ENCODE results near the gene ATOSA.

The ATOSA gene

DNA sequence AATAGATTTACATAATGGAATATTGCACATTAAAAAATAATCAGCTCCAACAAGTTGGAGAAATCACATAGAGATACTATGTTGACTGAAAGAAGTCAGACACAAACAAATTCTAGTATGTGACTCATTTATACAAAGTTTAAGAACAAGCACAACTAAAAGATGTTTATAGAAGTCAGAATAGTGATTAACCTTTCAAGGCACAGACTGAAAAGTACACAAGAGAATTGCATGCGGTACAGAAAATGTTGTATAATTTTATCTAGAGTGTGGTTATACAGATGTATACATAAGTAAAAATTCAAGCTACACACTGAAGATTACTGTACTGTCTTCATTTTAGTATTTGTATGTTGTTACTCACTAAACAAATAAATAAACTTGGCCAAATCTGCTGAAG lies 19.3 kb upstream of the ATOSA start:
- Histone ChIP-seq H3K27ac (no peak overlapping the region), H3K4me1 (no peaks in the 10 kb centered on the region), H3K27me3 (peaks cover 0 to 3% of the 10 kb centered on the region in 2 donors), H3K36me3 (no peaks in the 10 kb centered on the region), H3K9me3 (no peaks in the 10 kb centered on the region), H3K4me3 (no peak overlapping the region)
- intact Hi-C loops (cut with DNase I; ENCODE audit: low total_unique reads), result no loop called here
- TF ChIP-seq, protein P1, sequence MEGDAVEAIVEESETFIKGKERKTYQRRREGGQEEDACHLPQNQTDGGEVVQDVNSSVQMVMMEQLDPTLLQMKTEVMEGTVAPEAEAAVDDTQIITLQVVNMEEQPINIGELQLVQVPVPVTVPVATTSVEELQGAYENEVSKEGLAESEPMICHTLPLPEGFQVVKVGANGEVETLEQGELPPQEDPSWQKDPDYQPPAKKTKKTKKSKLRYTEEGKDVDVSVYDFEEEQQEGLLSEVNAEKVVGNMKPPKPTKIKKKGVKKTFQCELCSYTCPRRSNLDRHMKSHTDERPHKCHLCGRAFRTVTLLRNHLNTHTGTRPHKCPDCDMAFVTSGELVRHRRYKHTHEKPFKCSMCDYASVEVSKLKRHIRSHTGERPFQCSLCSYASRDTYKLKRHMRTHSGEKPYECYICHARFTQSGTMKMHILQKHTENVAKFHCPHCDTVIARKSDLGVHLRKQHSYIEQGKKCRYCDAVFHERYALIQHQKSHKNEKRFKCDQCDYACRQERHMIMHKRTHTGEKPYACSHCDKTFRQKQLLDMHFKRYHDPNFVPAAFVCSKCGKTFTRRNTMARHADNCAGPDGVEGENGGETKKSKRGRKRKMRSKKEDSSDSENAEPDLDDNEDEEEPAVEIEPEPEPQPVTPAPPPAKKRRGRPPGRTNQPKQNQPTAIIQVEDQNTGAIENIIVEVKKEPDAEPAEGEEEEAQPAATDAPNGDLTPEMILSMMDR (IDR thresholded peaks at IDR 0.05), result no peak
- DNase-seq, result no peak

DNA sequence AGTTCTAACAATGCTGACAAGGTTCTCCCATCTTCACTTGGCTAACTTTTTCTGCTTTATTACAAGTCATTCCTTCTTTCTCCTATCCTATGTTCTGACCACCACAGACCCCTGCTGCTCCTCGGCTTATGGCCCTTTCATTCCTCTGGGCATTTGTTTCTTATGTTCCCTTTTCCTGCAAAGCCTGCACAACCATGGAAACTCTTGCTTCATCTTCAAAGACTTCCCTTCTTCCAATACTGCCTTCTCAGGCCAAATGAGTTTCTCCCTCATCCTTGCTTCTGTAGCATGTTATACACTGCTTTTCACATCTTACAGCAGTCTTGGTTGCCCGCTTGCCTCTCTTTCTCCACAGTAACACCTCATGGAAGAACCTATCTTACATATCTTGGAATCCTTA lies 17.9 kb upstream of the ATOSA start:
- H3K27me3 ChIP-seq, result peaks cover 0 to 7% of the 10 kb centered on the region in 2 donors
- DNase-seq, result no peak
- H3K27ac ChIP-seq, result no peak overlapping the region
- H3K36me3 ChIP-seq, result no peaks in the 10 kb centered on the region
- no peak overlapping the region for H3K4me3 ChIP-seq
- H3K4me1 ChIP-seq, result no peaks in the 10 kb centered on the region
- intact Hi-C loops (cut with DNase I; ENCODE audit: low total_unique reads), result no loop called here
- TF ChIP-seq, protein P1 (IDR thresholded peaks at IDR 0.05), result no peak
- H3K9me3 ChIP-seq, result no peaks in the 10 kb centered on the region

DNA sequence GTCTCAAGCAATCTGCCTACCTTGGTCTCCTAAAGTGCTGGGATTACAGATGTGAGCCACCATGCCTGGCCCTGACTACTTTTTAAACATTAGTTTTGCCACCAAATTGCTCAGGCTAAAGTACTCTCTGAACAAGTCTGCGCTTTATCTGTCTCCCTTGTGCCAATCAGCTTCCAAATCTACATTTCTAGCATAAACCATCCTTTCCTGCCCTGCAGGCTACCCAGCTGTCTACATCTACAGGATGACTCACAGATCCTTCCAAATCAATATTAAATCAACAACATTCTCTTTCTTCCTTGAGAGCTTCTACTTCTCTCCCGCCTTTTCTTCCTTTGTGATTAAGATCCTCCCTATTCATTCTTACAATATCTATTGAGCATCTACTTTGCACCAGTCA lies 16.0 kb upstream of the ATOSA start:
- no peak for DNase-seq
- Histone ChIP-seq H3K4me1 (no peaks in the 10 kb centered on the region), H3K27ac (no peak overlapping the region), H3K4me3 (no peak overlapping the region), H3K36me3 (no peaks in the 10 kb centered on the region), H3K9me3 (no peaks in the 10 kb centered on the region), H3K27me3 (peaks cover 0 to 4% of the 10 kb centered on the region in 2 donors)
- intact Hi-C loops (cut with DNase I; ENCODE audit: low total_unique reads), result no loop called here
- TF ChIP-seq, protein P1 (IDR thresholded peaks at IDR 0.05), result no peak

DNA sequence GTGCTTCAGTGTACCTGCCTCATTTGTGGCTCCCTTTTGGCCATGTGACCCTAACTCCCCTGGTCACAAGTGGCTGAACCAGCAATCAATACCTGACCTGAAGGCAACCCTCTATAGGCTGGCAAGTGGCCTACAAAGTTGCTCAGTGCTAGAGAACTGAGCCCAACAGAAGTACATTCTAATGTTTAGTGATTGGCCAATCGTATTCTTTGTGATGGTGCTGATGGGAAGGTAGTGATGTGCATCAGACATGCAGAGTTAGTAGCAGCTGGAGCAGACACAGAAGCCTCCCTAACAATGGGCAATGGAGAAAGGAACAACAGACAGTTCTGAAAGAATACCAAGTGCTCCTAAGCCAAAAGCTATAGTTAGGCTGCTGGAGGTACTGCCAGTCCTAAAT lies 10.4 kb upstream of the ATOSA start:
- no peaks in the 10 kb centered on the region for H3K9me3 ChIP-seq
- no peak overlapping the region for H3K27ac ChIP-seq
- H3K4me3 ChIP-seq, result no peak overlapping the region
- H3K4me1 ChIP-seq, result no peaks in the 10 kb centered on the region
- DNase-seq, result no peak
- intact Hi-C loops (cut with DNase I; ENCODE audit: low total_unique reads), result no loop called here
- peaks cover 0 to 4% of the 10 kb centered on the region in 2 donors for H3K27me3 ChIP-seq
- TF ChIP-seq, protein P1 (IDR thresholded peaks at IDR 0.05), result no peak
- H3K36me3 ChIP-seq, result no peaks in the 10 kb centered on the region

DNA sequence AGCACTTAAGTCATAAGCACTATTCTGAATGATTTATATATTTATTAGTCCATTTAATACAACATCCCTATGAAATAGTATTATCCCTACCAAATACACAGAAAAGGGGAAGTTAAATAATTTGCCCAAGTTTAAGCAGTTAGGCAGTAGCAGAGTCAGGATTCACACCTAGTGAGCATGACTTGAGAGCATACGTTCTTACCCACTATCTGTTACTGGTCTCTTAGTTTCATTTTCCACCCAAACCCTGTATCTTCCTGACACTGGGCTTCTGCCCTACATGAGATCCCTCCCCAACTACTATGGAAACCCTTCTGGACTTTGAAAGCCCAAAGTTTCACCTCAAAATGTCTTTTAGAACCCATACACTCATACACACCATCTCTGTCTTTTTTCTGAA lies 4.4 kb upstream of the ATOSA start:
- Histone ChIP-seq H3K27me3 (no peaks in the 10 kb centered on the region), H3K36me3 (no peaks in the 10 kb centered on the region), H3K4me3 (no peak overlapping the region), H3K9me3 (no peaks in the 10 kb centered on the region), H3K27ac (no peak overlapping the region), H3K4me1 (peaks cover 0 to 7% (median 5%) of the 10 kb centered on the region in 4 donors)
- DNase-seq, result no peak
- TF ChIP-seq, protein P1 (IDR thresholded peaks at IDR 0.05), result no peak
- intact Hi-C loops (cut with DNase I; ENCODE audit: low total_unique reads), result no loop called here

DNA sequence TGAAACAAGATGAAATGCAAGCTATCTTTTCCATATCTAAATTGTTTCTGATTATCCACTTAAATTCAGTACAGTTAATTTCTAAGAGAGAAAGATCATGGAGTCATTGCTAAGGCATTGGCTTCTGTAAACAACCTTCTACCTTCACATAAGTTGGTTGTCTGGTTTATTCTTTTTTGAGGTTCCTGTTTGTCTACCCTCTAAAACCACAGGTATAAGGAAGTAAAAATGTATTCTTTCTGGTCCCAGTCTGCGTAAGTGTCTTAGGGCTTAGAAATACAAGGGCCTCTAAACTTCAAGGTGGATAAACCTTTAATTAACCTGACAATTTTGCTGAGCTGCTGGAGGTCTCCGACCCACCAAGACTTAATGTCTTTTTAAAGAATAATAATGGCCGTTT lies 3.6 kb upstream of the ATOSA start:
- Histone ChIP-seq H3K4me3 (no peak overlapping the region), H3K27ac (no peak overlapping the region), H3K27me3 (no peaks in the 10 kb centered on the region), H3K9me3 (no peaks in the 10 kb centered on the region), H3K36me3 (no peaks in the 10 kb centered on the region), H3K4me1 (peaks cover 0 to 8% (median 6%) of the 10 kb centered on the region in 4 donors)
- TF ChIP-seq, protein P1 (IDR thresholded peaks at IDR 0.05), result no peak
- no peak for DNase-seq
- intact Hi-C loops (cut with DNase I; ENCODE audit: low total_unique reads), result no loop called here
